PFSK-1 (cell line): ENCODE measurements around the gene MYO16.

Experiments
- FOXP2 ChIP-seq: optimal IDR thresholded peaks from 2 replicates; pipeline ENCODE3; 2011; ENCODE audit warnings: borderline replicate concordance, control low read depth, inconsistent platforms; ENCODE audit not compliant: insufficient read depth; ENCODE audit errors: extremely low read length, extremely low read depth
- POLR2AphosphoS5 ChIP-seq: IDR thresholded peaks from 2 replicates; pipeline ENCODE4 v1.6.1; 2012; ENCODE audit warnings: low read depth, mild to moderate bottlenecking, control low read depth, low read length, moderate library complexity
- REST ChIP-seq, 2 experiments: IDR thresholded peaks; 2 replicates each; pipeline versions ENCODE4 v1.6.1 to v1.8.0; 2011 to 2012; ENCODE audit warnings: low read depth in 2 of 2, low read length in 2 of 2, control low read depth in 1 of 2, inconsistent platforms in 1 of 2, mild to moderate bottlenecking in 1 of 2, moderate library complexity in 1 of 2; ENCODE audit not compliant: insufficient read depth in 1 of 2
- SIN3A ChIP-seq: IDR thresholded peaks from 2 replicates; pipeline ENCODE4 v1.6.1; 2012; ENCODE audit warnings: mild to moderate bottlenecking, low read length, moderate library complexity, borderline replicate concordance; ENCODE audit not compliant: insufficient read depth
- TAF1 ChIP-seq: IDR thresholded peaks from 2 replicates; pipeline ENCODE4 v1.6.1; 2012; ENCODE audit warnings: low read length, control low read depth, borderline replicate concordance; ENCODE audit not compliant: insufficient read depth

GRCh38 chr13:108996430-108996829, 367.0 kb downstream of the MYO16 start:
- TF ChIP-seq POLR2AphosphoS5 (no peak), SIN3A (no peak), TAF1 (no peak), REST (IDR thresholded peaks at IDR 0.05; ENCODE audit: insufficient read depth in 1 of 2, low read depth in 2 of 2, low read length in 2 of 2) (no peak), FOXP2 (no peak)
